NCI-H748 (cell line): ENCODE data around the gene FHDC1.

Source experiments
- DNase-seq: peaks from one replicate; lab custom pipeline; 2025; ENCODE audit not compliant: unreplicated experiment; lab: John Stamatoyannopoulos, UW

FHDC1 gene

DNA sequence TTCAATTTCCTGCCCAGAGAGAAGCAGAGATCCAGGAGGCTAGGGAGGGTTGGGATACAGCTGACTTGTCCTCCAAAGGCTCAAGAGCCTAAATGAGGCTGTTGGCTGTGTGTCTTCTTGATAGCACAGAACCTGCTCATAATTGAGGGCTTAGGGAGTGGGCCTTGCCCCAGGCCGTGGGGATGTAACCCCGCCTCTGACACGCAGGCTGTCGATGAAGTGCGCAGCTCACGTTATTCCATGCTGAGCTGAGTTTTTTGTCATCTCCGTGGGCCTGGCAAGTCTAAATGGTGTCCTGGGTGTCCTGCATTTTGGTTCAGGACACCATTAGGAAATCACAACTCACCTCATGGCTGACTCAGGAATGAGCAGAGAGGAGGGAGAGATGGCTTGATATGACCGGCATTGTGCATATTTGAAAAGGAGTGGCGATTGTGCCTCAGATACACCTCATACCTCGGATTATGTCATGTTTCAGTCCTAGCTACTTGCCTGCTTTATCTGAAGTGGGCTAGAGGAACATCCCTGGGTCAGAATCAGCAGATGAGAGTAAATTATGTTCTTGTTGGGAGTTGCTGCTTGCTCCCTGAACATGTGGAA, 43.7 kb downstream of the FHDC1 start:
- no peak for DNase-seq

- no peak for DNase-seq
These were observed 45.2 kb downstream of the FHDC1 start for GRCh38 chr4:152981278-152981677.

DNA sequence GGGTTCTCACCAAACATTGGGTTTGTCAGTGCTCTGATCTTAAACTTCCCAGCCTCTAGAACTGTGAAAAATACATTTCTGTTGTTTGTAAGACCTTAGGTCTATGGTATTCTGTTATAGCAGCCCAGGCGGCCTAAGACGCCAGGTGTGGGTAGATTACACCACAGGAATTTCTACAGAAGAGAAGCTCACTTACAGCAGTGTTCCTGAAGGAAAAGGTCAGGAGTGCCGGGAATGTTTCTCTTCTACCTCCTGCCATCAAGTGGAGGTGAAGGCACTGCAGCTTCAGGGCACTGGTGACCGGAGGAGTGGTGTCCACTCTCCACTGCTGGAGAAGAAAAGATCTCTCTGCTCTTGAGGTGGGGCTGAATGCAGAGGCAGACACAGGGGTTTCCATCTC, 45.7 kb downstream of the FHDC1 start:
- no peak for DNase-seq

DNA sequence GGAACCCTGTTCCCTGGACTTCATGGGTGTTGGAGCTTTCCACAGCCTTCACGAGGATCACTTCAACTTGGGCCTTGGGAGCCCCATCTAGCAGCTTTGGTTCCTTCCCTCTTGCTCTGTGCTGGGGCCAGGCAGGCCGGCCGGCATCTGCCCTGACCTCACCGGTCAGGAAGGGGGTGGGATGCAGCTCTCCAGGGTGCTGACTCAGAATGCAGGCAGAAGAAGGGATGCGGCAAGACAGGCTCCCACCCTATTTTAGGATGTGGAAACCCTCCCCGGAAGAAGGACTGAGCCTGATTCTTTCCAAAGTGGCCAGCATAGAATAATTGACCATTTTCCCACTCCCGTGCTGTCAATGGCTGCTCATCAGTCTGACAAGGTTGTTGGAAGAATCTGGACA, 47.1 kb downstream of the FHDC1 start:
- no peak for DNase-seq

GRCh38 chr4:152983774-152984411, 47.8 kb downstream of the FHDC1 start:
- DNase-seq: no peak

DNA sequence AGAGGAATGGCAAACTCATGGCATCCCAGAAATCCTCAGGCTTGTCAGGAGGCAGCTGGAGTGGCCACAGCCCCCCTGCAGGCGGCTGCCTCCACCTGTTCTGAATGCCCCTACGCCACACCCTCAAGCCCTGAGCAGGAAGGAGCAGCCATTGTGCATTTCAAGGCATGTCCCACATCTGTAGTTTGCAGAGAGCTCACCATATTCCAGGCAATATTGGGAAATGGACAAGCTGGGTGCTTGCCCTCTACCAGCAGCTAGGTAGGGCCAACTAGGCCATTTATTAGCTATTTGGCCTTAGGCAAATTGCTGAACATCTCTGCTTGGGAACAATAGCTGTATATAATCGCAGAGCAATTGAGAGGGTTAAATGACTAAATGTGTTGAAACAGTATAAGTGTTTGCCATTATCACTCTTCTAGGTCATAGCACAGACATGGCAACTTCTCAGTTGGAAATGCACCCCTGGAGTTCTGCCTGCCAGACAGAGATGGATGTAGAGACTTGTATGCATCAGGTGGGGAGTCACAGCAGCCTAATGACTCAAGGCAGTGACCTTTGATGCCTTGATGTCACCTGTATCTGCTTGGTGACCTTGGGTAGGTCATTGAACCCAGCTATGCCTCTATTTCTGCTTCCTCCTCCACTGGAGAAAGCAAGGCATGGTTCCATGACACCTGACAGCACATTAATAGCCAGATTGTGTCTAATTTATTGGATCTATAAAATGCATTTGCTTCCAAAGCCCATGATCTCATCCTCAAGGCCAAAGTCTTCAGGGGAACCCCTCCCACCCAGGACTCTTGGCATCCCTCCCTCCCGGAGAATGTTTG, 52.8 kb downstream of the FHDC1 start:
- DNase-seq: peak; percentile 68

DNA sequence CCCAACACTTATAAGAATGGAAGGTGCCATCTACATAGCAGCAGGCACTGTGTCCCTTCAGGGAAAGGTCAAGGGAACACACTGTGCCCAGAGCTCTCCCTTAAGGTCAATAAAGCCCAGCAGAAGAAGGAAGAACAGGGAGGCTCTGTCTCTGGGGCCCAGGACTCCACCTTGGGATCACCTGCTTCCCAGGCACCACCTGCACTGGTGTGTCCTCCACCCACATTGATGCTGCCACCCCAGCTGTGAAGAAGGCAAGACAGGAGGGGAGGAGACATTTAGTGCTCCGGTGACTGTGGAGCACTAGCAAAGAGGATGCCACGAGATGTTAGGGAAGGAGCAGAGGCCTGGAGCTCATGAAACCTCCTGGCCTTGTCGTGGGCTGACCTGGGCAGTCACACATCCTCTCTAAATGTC, 53.4 kb downstream of the FHDC1 start:
- no peak for DNase-seq

GRCh38 chr4:152990471-152991131, 54.5 kb downstream of the FHDC1 start:
- DNase-seq: no peak

GRCh38 chr4:152991398-152991797, 55.3 kb downstream of the FHDC1 start:
- no peak for DNase-seq

- peak; percentile 83 for DNase-seq
These were observed 55.9 kb downstream of the FHDC1 start for GRCh38 chr4:152992027-152992426.

- no peak for DNase-seq
These were observed 56.3 kb downstream of the FHDC1 start for GRCh38 chr4:152992466-152992865.

GRCh38 chr4:152994038-152994437, 57.9 kb downstream of the FHDC1 start:
- DNase-seq: no peak

DNA sequence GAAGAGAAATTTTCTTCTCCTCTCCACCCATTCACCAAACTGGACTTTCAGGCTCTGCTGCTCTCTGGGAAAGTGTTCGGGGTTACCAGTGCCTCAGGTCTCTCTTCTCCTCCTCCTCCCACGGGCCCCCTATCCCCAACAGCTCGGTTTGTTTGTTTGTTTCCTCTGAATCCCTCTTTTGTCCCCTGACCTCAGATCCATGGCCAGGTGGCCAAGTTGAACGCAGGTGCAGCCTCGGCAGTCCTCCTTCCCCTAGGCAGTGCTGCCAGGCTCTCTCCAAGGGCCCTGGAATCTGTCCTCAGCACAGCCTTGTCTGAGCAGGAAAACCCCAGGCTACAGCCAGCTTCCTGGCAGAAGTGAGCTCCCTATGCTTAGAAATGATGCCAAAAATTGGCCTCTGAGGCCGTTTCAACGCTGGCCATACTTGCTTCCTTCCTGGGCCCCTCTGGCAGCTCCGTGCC, 60.0 kb downstream of the FHDC1 start:
- DNase-seq: peak; percentile 3

DNA sequence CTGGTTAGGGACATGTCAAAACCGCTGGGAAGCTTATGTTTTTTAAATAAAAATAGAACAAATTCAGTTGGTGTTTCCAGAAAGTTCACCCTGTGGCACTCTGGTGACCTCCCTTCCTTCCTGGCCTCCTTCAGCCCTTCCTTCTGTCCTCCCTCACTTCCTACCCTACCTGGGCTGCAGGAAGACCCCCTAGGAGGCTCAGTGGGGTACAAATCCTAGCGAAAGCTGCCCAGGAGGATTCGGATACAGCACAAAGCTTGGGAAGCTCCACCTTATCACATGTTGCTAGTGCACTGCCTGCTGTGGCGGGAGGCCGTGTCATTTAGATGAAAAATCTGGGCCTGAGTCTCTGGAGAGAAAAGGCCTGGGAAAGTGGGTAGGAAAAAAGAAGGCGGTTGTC, 60.5 kb downstream of the FHDC1 start:
- no peak for DNase-seq

GRCh38 chr4:152997288-152997687, 61.2 kb downstream of the FHDC1 start:
- DNase-seq: no peak

DNA sequence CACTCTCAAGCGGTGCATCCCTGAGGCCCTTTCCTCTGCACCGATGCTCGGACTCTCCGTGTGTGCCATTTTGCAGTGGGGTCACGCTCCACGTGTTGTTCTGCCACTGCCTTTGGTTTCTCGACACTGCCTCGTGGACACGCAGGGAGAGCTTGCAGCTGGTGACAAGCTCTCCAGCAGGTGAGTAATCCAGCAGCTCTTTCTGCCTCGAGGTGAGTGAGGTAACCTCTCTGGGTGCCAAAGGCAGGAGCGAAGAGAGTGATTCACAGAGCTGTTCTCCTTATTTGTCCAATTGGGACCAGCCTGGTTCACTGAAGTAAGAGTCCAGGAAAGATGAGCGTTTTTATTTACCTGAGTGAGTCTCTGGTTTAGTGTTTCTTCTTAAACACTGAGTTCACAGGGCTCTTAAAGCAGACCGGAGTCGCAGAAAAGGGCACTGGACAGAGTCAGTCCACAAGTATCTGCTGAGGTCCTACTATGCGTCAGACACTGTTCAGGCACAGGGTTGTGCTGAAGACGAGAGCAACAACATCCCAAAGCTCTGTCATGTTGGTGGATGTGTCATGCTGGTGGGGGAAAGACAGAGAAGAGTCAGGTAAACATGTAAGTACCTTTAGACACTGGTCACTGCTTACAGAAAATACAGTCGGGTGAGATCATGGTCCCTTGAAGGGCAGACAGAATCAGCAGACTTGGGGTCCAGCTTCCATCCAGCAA, 61.8 kb downstream of the FHDC1 start:
- DNase-seq: no peak

DNA sequence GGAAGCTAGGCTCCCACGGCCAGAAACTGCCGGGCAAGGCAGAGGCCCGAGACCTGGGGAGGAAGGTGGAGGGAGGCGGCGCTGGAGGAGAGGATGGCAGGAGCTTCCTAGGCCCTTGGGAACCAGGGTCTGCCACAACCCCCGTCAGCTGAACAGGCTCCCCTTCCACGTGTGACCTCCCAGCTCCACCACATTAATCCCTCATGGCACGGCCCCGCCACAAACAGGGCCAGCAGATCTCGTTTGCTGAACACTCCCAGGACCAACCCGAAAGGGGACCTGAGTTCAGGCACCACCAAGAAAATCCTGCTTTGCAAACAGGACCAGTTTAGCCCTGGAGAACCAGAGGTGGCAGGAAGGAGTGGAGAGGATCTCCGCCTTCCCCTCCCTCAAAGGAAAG, 62.7 kb downstream of the FHDC1 start:
- no peak for DNase-seq

DNA sequence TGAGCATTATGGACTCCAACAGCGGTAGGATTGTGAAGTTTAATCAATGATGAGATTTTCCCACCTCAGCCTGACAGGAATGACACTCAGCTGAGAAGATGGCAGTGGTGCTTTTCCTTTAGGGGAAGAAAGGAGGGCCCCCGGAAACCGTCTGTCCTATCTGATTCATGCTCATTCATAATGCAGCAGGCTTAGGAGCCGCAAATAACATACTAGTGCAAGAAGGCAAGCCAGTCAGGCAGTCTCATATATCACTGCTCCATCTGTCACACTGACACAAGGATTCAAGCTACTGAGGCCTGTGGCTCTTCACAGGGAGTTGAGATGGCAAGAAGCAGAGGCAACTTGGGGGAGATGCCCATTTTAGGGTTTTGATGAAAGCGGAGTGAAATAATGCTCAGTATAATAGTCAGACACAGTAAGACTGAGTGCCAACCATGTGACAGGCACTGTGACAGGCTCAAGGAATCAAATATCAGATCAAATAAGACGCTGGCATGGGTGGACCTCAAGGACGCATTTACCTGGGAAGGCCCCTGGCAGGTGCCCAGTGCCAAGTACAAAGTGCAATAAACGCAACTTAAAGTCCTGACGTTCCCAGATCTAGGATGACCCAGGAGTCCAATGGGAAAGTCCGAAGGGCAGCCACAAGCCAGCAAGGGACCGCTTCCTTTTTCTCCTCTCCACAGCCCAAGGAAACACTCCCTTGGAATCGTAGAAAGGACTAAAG, 63.4 kb downstream of the FHDC1 start:
- DNase-seq: no peak

DNA sequence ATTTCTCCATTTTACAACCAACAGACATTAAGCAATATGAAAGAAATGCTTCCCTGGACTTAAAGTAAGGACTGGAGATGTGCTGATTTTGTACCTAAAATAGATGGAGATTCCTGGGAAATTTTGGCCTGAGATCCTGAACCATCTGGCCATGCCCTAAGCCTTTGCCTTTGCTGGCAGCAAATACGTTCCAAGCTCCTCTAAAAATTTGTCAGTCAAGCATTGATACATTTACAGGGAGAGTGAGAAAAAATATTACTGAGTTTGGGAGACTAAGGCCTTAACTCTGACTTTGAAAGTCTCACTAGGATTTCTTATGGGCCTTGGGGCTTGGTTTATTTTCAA, 63.9 kb downstream of the FHDC1 start:
- no peak for DNase-seq

DNA sequence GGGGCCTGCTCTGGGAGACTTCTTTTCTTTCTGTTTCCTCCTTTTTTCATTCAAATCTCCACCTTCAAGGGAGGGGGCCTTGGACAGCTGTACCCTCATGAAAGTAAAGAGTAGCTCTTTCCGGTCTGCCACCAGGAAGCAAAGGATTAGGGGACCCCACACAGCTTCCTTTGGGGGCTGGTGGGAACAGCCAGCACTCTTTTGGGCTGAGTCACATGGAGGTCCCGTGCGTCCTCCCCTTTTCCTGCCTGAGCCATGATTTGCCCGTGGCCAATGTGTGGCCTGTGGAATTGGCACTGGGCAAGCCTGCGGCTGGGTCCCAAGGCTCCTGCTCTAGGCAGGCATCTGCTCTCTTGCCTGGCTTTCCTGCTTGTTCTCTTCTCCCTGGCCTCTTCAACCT, 65.5 kb downstream of the FHDC1 start:
- DNase-seq: no peak
